ENCODE measurements around the gene B2M. TPM values are rescaled to one million over a fixed set of nuclear protein-coding genes. Genes with fewer than 3 reads are reported as not detected.

The B2M gene
- total and polyA plus RNA-seq, 2 of the 13 experiments (the other 11 are each of a cell fraction or from before 2014, with no cell fraction given) = 784 to 857 TPM

DNA sequence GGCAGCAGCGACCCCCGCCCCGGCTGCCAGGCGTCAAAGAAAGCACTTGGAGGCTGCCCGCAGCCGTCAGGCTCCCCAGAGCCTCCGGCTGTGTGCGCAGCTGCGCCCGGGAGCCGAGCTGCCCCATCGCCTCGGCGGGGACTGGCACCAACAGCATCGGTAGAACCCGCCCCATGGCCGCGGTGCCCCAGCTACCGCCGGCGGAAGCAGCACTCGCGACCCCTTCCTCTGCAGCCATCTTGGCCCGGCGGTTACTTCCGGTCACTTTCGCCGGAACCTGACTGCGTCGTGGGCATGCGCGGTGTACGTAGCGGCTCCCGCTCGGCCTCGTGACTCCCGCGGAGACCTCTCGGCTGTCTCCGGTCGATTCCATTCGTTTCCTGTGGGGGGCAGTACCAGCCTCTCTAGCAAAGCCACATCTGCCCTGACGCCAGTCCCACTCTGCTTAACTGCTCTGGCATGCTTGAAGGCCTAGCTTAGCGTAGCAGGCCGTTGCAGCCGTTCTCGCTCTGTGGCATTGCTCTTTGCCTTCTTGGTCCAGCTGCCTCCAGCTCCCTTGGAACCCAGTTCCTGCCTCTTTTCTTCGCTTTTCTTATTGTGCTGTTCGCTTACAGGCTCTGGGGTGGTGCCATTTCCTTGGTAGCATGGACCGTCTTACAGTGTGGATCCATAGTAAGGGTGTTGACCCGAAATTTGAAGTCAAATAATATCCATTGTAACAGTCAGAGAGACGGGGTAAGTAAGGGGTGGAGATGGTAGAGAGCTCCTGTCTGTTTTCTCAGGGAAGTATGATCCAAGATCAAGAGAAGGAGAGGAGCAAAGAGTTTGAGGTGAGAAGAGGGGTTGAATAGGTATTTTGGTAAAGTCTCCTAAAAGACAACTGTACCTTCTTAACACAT, 47.7 kb upstream of the B2M start, which contains the start of gene SPG11 (continued):
- TF ChIP-seq, protein P1, sequence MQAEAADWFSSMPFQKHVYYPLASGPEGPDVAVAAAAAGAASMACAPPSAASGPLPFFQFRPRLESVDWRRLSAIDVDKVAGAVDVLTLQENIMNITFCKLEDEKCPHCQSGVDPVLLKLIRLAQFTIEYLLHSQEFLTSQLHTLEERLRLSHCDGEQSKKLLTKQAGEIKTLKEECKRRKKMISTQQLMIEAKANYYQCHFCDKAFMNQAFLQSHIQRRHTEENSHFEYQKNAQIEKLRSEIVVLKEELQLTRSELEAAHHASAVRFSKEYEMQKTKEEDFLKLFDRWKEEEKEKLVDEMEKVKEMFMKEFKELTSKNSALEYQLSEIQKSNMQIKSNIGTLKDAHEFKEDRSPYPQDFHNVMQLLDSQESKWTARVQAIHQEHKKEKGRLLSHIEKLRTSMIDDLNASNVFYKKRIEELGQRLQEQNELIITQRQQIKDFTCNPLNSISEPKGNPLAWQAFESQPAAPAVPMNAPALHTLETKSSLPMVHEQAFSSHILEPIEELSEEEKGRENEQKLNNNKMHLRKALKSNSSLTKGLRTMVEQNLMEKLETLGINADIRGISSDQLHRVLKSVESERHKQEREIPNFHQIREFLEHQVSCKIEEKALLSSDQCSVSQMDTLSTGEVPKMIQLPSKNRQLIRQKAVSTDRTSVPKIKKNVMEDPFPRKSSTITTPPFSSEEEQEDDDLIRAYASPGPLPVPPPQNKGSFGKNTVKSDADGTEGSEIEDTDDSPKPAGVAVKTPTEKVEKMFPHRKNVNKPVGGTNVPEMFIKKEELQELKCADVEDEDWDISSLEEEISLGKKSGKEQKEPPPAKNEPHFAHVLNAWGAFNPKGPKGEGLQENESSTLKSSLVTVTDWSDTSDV (CRISPR knock-in tag; IDR thresholded peaks at IDR 0.05) = peak; percentile 83
- 0 out of 2 replicates have a peak, but pooled peaks have one; percentile 90 for TF ChIP-seq SRY (CRISPR knock-in tag; IDR thresholded peaks at IDR 0.05)
- TF ChIP-seq ZSCAN12 (CRISPR knock-in tag; IDR thresholded peaks at IDR 0.05) = peak; percentile 56; the same call in 1 of the 2 replicates
- peak; percentile 93; the same call in 1 of the 2 replicates for TF ChIP-seq ZNF34 (CRISPR knock-in tag; IDR thresholded peaks at IDR 0.05; ENCODE audit: borderline replicate concordance)
- TF ChIP-seq ZNF713 (CRISPR knock-in tag; IDR thresholded peaks at IDR 0.05) = no peak; the same call in 1 of the 2 replicates
- peak; percentile 77 for TF ChIP-seq PTBP1 (IDR thresholded peaks at IDR 0.05; ENCODE audit: low read depth, low read length, poor library complexity, severe bottlenecking)
- peak; percentile 55; the same call in 1 of the 2 replicates for TF ChIP-seq ZNF564 (CRISPR knock-in tag; IDR thresholded peaks at IDR 0.05)
- TF ChIP-seq, protein P2, sequence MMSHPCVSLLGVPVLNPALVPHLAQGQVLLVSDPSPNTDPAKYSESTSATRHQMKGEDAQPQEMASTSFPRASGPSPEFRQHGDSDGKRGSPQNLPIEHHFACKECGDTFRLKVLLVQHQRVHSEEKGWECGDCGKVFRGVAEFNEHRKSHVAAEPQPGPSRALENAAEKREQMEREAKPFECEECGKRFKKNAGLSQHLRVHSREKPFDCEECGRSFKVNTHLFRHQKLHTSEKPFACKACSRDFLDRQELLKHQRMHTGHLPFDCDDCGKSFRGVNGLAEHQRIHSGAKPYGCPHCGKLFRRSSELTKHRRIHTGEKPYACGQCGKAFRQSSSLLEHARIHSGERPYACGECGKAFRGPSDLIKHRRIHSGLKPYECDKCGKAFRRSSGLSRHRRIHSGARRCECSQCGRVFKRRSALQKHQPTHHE (CRISPR knock-in tag; IDR thresholded peaks at IDR 0.05; ENCODE audit: borderline replicate concordance) = peak; percentile 50; the same call in 1 of the 2 replicates
- TF ChIP-seq, protein P3, sequence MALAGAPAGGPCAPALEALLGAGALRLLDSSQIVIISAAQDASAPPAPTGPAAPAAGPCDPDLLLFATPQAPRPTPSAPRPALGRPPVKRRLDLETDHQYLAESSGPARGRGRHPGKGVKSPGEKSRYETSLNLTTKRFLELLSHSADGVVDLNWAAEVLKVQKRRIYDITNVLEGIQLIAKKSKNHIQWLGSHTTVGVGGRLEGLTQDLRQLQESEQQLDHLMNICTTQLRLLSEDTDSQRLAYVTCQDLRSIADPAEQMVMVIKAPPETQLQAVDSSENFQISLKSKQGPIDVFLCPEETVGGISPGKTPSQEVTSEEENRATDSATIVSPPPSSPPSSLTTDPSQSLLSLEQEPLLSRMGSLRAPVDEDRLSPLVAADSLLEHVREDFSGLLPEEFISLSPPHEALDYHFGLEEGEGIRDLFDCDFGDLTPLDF (CRISPR knock-in tag; IDR thresholded peaks at IDR 0.05) = peak; percentile 72
- TF ChIP-seq ZNF672 (CRISPR knock-in tag; IDR thresholded peaks at IDR 0.05) = no peak
- peak; percentile 70; the same call in 1 of the 2 replicates for TF ChIP-seq ZNF670 (CRISPR knock-in tag; IDR thresholded peaks at IDR 0.05; ENCODE audit: borderline replicate concordance)
- peak; percentile 79; the same call in 1 of the 2 replicates for TF ChIP-seq ZNF569 (CRISPR knock-in tag; IDR thresholded peaks at IDR 0.05; ENCODE audit: borderline replicate concordance)
- TF ChIP-seq ZNF431 (CRISPR knock-in tag; IDR thresholded peaks at IDR 0.05; ENCODE audit: borderline replicate concordance, low read depth) = no peak; the same call in 1 of the 2 replicates
- TF ChIP-seq TBL1XR1 (IDR thresholded peaks at IDR 0.05; ENCODE audit: borderline replicate concordance, low read length, partially characterized antibody) = no peak
- TF ChIP-seq FOXM1 (CRISPR knock-in tag; IDR thresholded peaks at IDR 0.05) = 0 out of 2 replicates have a peak, but pooled peaks have one; percentile 77
- TF ChIP-seq HOMEZ (CRISPR knock-in tag; IDR thresholded peaks at IDR 0.05; ENCODE audit: low read depth) = no peak
- no peak for TF ChIP-seq ZNF530 (CRISPR knock-in tag; IDR thresholded peaks at IDR 0.05; ENCODE audit: low read depth)
- TF ChIP-seq ZFP36 (IDR thresholded peaks at IDR 0.05; ENCODE audit: borderline replicate concordance, low read depth, low read length, partially characterized antibody) = no peak
- peak; percentile 81; the same call in 1 of the 2 replicates for TF ChIP-seq CHCHD3 (CRISPR knock-in tag; IDR thresholded peaks at IDR 0.05)
- TF ChIP-seq NPAS2 (CRISPR knock-in tag; IDR thresholded peaks at IDR 0.05; ENCODE audit: borderline replicate concordance) = no peak; the same call in 1 of the 2 replicates
